Raji (cell line): ENCODE data around the gene ELAVL4.

Experiments used
- POLR2A ChIP-seq: IDR thresholded peaks from 2 replicates; pipeline ENCODE4 v1.6.1; 2011; ENCODE audit warnings: low read depth, low read length, control low read depth; ENCODE audit not compliant: insufficient read depth

The ELAVL4 gene

DNA sequence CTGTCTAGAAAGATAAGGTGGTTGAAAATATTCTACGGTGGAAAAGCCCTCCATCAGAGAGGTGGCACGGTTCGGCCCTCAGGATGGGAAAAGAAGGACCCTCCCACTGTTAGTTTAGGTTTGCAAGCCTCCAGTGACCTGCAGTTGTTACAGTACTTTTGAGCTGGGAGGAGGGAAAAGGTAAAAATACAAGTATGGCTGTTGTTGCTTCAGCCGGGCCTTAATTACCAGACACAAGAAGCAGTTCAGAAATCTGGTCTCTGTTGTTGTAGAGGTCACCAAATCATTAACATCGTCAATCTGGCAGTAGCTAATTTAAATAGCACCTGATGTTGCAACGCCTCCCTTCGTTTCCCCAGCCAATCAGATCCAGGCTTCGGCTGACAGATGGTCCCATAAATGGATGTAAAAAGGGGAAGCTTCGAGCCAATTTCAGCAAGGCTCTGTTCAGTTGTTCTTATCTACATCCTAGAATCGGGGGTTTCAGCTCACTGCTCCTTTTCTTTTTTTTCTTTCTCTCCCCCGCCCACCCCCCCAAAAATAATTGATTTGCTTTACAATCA lies at the start of gene ELAVL4:
Gene ELAVL4 (plus strand): TSS at position 424 of the 563 bp plus-strand sequence. CDS start 270 bp downstream, outside the sequence.
- no peak for TF ChIP-seq POLR2A

DNA sequence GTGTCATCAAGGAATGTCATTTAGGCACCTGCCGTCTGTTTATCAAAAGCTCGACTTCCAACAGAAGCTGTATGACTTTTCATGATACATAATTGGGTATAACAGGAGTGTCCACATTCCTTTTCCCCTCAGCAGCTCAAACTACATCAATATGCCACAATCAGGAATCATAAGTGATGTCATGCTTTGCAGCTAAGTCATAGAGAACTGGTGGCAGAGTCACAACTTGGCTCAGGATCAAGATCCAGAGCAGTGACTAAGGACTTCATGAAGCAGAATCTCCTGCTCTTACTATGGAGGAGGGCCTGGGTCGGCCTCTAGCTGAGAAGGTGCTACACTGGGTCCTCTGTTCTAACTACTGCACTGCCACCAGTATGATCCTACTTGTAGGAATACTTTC lies 48.4 kb upstream of the ELAVL4 start:
- TF ChIP-seq POLR2A = no peak

DNA sequence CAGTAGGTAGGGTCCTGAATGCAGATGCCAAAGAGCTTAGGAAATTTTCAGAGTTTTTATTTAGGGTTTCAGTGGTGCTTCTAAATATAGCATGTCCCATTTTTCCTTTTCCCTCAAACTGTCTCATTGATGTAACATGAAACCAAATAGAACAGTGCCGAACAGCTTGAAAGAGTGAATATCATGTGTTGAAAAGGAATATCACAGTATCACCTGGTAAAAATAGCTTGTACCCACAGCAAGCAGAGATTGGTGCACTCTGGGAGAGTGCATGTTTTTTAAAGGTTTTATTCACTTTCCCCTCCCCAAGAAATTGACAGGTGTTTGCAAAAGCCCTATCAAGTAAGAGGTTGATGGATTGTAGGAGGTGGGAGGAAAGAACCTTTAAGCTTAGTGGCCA lies 41.9 kb upstream of the ELAVL4 start:
- no peak for TF ChIP-seq POLR2A

DNA sequence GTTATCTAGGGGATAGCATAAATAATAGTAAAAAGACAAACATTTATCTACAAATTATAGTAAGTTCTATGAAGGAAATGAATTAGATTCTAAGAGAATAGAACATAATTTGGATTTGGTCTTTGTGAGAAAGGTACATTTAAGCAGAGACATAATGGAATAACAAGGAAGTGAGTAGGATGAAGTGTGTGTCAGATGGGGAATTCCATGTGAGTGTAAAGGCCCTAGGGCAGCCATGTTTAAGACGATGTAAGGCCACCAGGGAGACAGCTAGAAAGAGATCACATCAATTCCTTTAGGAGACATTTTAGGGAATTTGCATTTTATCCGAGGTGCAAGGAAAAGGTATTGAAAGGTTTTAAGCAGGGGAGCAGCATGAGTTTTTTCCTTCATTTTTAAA lies 33.8 kb upstream of the ELAVL4 start:
- no peak for TF ChIP-seq POLR2A

DNA sequence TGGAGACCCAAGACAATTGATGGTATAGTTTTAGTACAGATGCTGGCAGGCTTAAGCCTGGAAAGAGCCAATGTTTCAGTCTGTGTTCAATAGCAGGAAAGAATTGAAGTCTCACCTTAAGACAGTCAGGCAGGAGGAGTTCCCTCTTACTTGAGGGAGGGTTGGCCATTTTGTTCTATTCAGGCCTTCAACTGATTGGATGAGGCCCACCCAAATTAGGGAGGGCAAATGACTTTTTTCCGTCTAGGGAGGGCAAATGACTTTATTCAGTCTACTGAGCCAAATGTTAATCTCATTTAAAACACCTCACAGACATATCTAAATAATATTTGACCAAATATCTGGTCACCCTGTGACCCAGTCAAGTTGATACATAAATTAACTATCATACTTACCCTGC lies 31.4 kb upstream of the ELAVL4 start:
- TF ChIP-seq POLR2A = no peak

DNA sequence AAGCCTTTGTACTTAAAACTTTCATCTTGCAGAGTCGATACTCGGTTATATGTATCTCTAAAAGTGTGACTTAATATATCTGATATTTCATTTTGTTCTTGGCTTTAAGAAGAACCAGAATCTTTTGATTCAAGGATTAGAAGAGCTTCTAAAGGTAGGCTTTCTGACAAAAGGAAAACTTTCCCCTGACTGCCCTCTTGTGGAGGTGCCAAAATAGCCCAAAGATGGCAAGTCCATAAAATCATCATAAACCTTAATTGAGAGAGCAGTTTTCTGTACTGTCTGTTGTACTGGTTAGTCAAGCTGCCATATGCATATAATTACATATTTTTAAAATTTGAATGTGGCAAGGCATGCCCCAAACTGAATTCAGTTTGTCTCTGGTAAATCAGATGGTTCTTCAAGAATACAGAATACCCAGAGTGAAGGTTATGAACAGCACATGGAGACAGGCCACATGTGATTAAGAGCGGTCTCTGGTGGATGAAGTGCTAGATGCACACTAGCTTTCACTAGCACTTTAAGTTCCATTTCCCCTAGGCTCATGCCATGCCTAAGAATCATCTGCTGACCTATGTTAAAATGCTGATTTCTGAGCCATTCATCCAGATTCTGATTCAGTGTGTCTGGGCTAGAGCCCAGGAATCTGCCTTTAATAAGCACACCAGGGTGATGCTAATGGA lies 27.7 kb upstream of the ELAVL4 start:
- no peak for TF ChIP-seq POLR2A

DNA sequence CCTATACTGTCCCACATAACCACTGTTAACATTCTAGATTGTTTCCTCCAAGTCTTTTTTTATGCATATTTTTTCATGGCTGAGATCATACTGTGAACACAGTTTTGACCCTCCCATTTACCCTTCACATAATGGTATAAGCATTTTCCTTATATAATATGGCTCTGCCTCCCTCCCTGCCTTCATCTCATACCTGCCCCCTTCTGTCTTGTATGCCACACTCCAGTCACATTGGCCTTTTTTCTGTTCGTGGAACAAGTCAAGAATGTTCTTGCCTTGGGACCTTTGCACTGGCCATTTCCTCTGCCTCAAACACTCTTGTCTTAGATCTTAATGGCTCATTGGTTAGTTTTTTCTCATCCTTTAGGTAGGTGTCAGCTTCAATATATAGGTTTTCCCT lies 24.3 kb upstream of the ELAVL4 start:
- TF ChIP-seq POLR2A = no peak

DNA sequence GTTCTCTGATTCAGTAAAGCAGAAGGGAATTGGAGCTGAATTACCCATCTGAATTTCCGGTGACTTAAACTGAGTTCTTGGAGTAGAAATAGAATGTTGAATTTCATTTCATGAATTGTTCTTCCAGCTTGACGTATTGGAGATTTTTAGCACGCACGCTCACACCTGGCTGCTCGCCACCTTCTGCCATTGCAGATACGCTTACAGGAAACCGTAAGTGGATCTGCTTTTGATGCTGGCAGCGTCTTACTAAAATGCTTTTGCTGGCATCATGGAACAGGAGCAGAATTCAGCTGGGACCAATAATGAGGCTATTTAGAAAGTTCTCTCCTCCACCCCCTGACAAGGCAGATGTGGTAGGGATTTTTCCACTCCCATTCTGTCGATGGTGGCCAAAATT lies 17.7 kb upstream of the ELAVL4 start:
- TF ChIP-seq POLR2A = no peak

DNA sequence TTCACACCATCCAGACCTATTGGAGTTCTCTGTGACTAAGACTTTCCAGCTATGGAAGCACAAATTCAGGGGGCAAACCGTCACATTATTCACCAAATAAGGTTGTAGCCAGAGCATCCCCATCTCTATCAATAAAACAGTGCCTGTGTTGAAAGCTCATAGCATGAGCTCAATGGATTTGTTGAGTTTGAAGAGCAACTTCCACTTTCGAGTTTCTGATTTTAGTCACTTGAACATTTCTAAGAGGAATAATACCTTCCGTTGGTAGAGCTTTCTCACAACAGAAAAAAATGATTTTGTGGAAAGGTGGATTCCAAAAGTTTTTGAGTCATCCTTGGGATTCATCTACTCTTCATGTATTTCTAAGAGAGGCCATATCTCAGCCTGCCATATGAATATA lies 13.0 kb upstream of the ELAVL4 start:
- TF ChIP-seq POLR2A = no peak

DNA sequence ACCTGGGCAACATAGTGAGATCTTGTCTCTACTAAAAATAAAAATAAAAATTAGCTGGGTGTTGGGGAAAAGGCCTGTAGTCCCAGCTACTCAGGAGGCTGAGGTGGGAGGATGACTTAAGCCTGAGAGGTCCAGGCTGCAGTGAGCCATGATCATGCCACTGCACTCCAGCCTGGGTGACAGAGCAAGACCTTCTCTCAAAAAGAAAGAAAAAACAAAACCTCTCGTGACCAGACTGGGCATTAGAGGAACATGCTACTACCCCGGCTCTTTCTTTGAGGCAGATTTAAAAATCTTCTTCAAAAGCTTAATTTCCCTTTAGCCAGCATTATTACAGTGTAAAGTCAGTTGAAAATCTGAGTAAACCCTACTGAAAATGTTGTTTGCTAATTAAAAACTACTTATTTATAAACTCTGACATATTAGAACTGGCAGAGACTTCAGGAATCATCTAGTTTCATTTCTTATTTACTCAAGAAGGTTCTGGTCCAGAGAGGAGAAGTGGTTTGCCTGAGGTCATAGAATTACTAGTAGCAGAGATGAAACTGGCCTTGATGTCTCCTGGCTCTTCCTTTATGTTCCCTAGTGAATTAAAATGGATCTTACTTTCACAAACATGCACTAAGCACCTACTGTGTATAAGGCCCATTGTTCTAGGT lies 11.6 kb upstream of the ELAVL4 start:
- TF ChIP-seq POLR2A = no peak

DNA sequence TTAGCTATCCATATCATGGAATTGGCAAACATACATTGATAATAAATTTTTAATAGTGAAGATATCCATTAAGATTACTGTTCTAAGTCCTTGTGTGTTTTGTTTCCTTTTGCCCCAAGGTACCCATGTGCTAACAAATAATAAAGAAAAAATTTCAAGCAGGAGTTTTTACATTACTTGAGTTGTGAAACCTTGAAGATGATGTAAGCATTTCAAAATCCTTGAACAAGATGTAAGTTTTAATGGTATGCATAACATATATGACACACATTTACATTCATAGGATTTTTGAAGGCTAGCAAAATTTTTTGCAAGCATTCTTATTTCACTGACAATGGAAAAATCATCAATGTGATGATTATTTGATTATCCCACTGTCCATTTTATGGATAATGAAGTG lies 10.9 kb upstream of the ELAVL4 start:
- no peak for TF ChIP-seq POLR2A

DNA sequence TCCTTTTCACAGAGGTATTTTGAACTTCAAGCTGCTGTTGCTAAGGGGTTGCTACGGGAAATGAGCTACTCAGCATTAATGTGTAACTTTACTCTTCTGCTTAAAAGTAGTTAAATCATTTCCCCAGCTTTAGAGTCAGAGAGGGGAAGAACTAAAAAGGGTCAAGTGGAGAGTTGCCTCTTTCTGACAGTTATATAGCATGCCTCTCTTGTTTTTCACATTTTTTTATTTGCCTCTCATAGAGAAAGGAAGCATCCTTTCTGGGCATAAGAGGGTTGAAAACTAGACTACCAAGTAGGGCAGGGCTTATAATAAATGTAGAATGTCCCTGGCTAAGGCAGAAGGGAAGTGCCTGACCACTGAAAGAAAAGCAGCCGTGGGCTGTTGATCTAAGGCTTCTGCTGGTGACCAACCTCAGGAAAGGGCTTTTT lies 10.1 kb upstream of the ELAVL4 start:
- no peak for TF ChIP-seq POLR2A

DNA sequence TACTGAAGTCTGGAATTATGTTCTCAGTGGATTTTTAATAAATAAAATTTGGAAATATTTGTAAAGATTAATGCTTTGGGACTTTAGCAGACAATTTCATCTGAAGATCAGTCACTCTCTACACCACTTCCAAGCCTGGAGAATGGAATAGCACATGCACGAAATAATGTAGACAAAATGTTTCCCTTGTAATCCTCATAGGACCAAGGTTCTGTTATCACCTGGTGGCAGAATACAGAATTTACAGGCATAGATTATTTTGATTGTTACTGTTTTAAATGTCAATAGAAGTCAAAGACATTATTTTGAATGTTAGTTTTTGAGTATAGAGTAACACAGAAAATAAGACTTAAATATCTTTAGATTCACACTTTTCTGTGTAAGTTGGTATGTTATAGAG lies 9.1 kb upstream of the ELAVL4 start:
- TF ChIP-seq POLR2A = no peak

DNA sequence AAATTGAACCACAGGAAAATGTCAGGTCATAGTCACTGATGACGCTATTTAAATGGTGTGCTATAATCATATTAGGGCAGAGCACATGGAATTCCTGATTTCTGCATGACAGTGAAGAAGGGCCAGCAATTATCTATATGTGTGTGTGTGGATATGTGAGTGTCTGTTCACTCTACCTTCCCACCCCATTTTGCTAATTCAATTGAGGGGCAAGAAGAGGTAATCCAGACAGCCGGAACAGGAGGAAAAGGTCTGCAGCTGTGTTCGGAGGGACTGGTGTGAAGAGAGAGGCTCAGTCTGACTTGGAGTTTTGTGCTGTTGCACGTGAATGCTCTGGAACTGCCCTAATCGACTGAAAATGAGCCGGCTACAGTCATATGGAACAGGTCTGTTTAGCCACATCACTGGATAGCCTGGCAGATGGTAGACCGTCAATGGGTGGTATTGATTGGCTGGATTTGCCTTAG lies 5.1 kb upstream of the ELAVL4 start:
- TF ChIP-seq POLR2A = no peak

DNA sequence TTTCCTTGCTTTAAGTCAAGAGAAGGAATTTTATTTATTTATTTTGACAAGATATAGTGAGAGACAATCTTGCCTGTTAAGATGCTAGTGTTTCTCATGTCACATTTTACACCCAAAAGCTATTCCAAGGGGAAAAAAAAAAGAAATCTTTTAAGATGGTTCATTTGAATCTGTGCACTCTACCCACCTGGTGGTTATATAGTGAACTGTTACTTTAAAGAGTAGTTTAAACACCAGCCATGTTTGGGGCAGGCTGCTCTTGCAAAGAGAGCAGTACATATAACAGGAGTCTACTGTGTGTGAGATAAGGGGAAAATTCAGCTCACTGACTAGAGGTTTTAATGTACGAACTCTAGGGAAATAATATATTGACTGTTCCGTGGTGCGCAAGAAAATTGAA lies 3.3 kb upstream of the ELAVL4 start:
- TF ChIP-seq POLR2A = no peak

DNA sequence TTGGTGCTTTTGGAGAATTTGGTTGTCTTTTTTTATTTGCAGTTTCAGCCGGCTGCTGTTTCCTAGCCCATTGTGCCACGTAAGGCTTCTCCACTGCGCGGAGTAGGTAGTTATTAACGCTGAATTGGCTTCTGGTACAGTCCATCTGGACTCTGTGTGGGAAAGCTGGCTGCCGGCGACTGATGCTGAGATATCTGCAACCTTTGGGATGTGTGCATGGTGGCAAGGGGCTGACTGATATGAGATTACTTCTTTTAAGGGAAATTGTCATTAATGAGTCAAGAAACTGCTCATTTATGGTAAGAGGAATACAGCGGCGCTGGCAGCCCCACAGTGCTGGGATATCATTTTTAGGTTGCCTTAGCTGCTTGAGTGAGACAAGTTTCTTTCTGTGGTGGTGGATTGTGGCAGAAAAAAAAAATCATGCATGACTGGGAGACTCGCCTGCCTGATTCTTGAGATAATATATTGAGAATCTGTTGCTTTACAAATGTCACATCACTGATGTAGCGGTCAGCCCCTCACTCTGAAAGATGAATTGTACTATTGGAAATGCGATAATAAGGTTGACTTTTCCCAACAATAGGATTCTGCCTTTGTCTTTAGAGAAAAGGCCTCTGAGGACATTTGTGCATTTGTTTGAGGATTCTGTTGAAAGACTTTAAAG lies 2.5 kb upstream of the ELAVL4 start:
- no peak for TF ChIP-seq POLR2A
